NCI-H82 (cell line): Measurements from ENCODE around the gene USP44.
"Not testable (repeated sequence)": the region's sequence is repeated elsewhere in the genome, so short reads cannot be mapped to it uniquely, and the experiment has no call there.

Experiments
- DNase-seq: peaks from one replicate; lab custom pipeline; 2025; lab: John Stamatoyannopoulos, UW

Gene USP44

DNA sequence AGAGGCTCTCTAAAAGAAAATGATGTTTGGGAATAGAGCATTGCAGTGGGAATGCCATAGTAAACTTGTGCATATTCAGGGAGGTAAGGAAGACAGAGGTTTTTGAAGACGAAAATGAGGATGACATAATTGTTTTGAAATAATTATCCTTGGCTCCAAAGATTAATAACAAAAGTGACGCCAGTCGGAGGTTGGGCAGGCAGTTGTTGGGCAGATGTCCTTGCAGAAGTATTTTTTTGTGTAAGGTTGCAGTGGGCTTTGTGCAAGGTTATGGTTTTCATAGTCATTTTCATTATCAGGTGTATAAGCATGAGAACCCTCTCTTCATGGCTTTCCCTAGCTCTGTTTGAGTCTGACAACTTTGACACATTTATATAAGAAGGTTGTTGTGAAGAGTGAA is 42.0 kb downstream of the USP44 start:
- DNase-seq, result no peak

DNA sequence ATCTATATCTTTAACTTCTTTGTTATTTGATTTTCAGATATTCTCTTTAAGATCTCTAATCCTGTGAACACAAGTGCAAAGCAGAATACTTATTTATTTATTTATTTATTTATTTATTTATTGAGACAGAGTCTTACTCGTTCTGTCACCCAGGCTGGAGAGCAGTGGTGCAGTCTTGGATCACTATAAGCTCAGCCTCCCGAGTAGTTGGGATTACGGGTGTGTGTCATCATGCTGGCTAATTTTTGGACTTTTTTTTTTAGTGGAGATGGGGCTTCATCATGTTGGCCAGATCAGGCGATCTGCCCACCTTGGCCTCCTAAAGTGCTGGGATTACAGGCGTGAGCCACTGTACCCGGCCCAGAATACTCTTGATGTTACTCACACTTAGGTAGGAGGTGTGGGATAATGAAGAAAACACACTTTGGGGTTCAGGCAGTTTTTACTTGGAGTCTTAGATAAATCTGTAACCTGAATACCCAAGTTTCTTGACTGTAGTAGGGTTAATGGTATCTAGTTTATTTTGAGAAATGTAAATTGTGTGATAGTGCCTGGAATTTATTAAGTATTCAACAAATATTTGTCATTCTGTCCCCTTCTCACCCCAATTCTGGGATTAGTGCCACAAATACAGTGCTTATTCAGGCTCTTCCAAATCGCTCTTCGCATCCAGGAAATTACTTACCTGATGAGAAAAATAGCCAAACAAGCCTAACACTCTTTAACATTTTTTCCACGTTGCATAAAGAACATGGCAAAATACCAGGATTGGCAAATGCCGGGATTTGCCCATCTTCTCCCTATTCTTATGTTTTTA is 44.4 kb downstream of the USP44 start:
- no peak for DNase-seq

DNA sequence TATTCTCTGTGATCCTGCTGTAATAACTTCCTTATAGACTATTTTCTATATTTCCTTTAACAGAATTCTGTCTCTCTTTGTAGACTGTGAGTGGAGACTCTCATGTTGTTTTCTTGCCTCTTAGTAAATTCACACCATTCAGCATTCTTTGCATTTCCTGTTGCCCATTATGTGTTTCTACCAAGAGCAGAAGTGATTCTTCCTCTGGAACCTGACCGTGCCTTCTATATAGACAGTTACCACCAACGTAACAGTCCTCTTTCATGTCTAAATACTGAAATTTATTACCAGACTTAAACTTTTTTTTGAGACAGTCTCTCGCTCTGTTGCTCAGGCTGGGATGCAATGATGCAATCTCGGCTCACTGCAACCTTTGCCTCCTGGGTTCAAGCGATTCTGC is 46.2 kb downstream of the USP44 start:
- DNase-seq, result no peak

DNA sequence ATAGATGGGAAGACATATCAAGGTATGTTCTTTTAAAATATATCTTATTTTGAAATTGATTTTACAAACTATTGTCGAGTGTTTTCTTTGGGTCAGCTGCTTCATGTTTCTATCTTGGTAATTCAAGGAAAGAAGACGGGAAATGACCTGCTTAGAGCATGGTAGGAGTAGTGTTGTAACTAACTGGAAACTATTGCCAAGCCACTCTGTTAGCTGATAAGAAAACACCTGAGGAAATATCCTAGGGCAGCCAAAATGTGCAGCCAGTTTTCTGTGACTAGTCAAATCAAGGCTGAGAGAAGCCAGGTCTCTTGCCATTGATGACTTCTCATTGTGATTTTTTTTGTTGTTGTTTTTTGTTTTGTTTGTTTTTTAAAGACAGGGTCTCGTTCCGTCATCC is 47.1 kb downstream of the USP44 start:
- DNase-seq, result no peak

DNA sequence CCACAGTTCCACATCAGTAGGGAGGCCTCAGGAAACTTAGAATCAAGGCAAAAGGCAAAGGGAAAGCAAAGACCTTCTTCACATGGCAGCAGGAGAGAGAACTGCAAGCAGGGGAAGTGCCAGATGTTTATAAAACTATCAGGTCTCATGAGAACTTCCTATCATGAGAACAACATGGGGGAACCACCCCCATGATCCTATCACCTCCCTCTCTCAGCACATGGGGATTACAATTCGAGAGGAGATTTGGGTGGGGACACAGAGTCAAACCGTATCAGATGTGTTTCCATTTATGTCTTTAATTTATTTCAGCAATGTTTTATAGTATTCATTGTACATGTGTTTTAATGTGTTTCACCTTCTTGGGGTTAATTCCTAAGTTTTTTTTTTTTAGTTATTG is 51.5 kb downstream of the USP44 start:
- peak; percentile 4 for DNase-seq

DNA sequence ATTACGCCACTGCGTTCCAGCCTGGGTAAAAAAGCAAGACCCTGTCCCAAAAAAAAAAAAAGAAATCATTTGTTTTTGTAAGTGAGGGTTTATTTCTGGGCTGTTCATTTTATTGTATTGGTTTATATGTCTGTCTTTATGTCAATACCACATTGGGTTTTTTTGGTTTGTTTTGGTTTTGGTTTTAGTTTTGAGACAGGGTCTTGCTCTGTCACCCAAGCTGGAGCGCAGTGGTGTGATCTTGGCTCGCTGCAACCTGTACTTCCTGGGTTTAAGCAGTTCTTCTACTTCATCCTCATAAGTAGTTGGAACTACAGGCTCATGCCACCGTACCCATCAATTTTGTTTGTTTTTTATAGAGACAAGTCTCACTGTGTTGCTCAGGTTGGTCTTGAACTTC is 52.3 kb downstream of the USP44 start:
- DNase-seq, result no peak

DNA sequence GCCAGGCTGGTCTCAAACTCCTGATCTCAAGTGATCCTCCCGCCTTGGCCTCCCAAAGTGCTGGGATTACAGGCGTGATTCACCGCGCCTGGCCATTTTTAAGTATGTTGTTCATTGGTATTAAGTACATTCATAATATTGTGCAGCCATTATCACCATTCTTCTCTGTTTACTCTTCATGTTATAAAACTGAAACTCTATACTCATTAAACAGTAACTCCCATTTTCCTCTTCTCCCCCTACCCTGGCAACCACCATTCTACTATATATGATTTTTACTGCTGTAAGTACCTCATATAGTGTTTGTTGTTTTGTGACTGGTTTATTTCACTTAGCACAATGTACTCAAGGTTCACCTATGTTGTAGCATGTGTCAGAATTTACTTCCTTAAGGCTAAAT is 54.2 kb downstream of the USP44 start:
- DNase-seq, result no peak

DNA sequence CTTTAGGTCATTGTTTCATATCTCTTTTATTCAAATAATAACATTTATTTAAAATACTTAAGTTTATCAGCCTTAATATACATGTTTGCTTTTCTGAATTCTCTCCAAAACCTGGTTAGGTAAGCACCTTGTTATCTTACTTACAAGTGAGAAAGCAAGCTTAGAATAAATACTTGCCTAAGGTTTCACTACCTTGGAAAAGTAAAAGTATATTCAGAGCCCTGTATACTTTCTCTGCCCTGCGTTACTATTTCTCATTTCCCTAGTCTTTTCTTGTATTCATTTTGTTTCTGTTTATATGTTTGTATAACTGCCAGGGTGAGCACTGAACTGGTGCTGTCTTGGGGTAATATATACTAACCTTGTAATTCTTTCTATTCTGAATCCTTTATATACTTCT is 55.8 kb downstream of the USP44 start:
- DNase-seq, result no peak

DNA sequence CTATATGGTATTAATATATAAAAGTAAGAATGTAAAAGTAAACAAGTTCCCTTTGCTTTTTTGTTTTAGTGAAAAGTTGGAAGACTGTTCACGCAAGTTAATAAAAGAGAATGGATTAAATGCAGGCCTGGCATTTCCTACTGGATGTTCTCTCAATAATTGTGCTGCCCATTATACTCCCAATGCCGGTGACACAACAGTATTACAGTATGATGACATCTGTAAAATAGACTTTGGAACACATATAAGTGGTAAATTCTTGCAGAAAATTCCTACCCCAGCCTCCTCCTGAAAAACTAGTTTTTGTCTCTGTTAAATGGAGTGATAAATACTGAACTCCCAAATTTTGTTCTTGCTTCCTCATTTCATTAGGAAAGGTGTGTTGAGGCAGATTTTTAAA is 56.4 kb downstream of the USP44 start:
- DNase-seq, result no peak

DNA sequence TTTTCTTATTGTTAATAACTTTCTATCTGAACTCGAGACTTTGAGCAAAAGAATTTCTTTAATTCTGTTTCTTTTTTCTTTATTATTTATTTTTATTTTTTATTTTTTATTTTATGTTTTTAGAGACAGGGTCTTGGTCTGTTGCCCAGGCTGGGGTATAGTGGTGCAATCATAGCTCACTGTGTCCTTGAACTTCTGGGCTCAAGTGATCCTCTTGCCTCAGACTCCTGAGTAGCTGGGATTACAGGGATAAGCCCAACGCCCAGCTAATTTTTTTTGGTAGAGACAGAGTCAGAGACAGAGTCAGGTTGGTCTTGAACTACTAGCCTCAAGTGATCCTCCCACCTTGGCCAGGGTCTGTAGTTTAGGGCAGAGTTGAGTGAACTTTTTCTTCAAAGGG is 58.8 kb downstream of the USP44 start:
- DNase-seq, result peak; percentile 5

DNA sequence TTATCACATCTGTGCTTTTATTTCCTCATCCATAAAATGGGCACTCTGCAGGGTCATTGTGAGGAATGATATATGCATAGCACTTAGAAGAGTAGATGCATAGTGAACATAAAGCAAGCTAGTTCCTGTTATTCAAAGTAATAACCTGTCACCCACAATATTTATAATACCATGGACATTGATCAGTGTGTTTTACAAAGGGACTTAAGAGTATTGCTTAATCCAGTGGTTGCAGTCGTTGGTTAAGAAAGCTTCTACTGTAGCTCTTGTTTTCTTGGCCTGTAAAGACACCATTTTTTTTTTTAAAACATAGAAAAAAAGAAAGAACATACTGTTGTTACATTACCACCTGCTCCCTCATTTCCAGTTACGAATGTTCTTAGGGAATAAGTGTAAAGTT is 64.3 kb downstream of the USP44 start:
- DNase-seq, result no peak

DNA sequence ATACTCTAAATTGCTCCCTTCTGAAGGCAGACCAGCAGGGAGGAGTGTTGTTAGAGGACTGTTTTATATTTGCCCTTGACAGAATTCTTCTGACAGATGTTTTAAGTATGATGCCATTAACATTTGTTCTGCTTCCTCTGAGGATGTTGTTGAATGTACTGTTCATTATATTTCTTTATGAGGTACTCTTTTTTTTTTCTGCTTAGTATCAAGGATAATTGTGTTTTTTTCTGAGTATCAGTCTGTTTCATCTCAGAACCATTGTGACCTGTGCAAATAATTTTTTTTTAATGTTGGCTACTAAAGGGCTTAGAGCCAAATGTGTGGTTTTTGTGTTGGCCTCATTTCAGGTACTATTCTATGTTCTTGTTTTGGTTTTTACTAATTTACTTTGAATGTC is 66.8 kb downstream of the USP44 start:
- no peak for DNase-seq

DNA sequence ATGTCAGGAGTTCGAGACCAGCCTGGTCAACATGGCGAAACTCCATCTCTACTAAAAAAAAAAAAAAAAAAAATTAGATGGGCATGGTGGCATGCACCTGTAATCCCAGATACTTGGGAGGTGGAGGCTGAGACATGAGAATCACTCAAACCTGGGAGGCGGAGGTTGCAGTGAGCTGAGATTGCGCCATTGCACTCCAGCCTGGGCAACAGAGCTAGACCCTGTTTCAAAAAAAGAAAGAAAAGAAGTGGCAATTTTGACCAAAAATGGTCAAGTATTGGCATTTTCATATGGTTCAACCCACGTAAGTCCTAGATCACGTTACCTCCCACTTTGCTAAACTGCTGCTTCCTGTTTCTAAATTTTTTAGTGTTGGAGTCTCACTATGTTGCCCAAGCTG is 68.7 kb downstream of the USP44 start:
- not testable (repeated sequence) for DNase-seq

DNA sequence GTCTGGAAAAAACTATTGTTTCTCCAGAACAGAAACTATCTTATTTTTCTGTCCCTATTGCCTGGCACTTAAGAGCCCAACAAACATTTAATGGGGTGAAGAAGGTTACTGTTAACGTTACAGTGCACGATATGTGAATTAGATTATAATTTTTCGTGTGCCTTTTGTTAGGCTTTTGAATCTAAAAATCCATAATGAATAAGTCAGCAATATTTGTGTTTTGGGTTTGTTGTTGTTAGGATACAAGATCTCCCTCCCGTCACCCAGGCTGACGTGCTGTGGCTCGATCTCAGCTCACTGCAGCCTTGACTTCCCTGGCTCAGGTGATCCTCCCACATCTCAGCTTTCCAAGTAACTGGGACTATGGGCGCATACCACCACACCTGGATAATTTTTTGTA is 69.4 kb downstream of the USP44 start:
- DNase-seq, result no peak

DNA sequence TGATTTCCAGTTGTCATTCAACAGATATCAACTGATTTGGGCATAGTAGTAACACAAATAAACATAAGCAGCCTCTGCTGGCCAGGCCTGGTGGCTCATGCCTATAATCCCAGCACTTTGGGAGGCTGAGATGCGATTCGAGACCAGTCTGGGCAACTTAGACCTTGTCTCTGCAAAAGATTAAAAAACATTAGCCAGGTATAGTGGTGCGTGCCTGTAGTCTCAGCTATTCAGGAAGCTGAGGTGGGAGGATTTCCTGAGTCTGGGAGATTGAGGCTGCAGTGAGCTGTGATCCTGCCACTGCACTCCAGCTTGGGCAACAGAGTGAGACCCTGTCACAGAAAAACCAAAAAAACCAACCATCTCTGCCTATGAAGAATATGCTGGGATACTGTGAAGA is 70.2 kb downstream of the USP44 start:
- no peak for DNase-seq

DNA sequence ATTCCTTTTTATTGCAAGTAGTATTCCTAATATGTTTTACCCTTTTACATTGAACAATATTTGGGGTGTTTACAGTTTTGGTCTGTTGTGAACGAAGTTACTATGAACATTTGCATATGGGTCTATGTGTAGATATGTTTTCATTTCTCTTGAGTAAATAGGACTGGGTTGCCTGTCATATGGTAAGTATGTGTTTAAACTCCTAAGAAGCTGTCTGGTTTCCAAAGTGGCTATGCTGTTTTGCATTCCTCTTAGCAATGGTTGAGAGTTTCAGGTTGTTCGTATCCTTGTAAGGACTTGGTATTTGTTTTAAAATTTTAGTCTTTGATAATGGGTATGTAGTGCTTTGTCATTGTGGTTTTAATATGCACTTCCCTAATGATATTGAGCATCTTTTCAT is 71.0 kb downstream of the USP44 start:
- no peak for DNase-seq

DNA sequence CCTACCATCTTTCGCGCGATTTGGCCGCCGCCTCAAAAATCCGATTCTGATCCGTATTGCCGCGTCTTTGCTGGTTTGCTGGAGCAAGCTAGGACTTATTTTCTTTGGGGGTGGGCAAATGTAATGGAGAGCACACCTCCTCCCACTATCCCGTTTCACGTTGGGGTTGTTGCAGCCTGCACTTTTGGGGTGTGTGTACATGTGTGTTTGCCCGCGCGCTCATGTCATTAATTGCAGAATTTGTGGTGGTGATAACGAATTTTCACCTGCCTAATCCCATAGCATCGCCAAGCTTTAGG is 76.7 kb downstream of the USP44 start:
- DNase-seq, result peak; percentile 48

DNA sequence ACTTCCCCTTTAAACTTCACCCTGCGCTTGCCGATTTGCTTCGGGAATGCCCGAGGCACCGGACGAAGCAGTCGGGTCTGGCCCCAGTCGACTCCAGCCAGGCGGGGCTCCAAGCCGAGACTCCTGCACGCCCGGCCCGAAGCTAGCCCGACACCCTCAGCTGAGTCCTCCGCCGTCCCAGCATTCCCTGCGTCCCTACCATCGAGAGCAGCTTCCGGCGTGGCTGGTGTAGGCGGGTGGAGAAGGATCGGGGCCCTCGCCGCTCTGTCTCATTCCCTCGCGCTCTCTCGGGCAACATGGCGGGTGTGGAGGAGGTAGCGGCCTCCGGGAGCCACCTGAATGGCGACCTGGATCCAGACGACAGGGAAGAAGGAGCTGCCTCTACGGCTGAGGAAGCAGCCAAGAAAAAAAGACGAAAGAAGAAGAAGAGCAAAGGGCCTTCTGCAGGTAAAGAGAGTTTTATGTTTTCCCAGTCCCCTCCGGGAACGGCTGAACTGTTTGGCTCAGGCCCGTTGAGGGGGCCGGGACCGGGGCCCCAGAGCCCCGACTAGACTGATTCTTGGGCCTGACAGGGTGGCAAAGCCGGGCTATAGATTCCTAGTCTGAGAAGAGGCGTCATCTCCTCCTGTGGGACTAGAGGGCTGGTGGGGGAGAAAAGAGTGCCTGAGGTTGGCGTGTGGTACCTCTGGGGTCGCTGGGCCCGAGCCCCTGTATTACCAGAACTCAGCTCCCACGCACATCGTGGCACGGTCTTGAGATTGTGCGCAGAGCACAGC is 77.2 kb downstream of the USP44 start, which contains the start of gene METAP2:
Gene METAP2 (plus strand): TSS at position 269 of the 776 bp plus-strand sequence. CDS start 28 bp downstream, at position 297.
- peak; percentile 97 for DNase-seq

DNA sequence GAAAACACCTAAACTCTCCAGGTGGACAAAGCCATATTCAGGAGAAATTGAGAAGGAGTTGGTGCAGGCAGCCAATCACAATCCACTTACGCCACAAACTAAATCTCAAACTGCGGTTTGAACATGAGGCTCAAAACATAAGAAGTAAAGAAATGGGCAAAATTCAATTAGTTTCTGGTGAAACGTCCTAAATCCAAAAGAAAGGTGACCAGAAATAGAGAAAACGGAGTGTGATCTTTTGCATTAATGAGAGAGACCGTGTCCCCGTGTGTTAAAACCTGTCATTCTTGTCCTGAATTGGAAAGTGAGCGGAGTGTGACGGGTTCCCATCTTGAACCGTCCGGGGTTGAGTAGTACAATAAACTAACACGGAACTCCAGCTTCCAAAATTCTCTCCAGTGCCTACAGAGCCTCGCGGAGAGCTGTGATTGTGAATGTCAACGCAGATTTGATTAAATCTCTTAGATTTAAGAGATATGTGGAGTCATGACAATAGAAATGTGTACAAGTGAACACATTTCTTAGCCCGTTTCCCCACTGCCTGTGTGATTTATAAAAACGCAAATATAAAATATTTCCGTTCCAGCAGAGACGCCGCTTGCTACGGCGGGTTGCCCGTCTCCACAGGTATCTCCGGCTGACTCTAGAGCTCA is 77.9 kb downstream of the USP44 start:
- peak; percentile 62 for DNase-seq

DNA sequence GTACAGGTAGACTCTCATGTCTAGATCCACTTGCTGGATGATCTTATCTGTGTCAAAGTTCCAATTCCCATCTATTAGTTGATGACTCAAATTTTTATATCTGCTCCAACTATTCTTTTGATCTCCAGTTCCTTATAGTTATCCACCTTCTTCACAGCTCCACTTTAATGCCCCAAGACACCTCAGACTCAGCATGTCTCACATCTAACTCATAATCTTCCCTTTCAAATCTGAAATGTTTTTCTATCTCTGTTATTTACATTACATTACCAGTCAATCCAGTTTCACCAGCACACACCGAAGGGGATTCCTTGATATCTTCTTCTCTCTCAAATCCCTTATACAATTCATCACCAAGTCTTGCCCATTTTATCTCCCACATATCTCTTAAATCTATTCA is 81.0 kb downstream of the USP44 start:
- no peak for DNase-seq
